GM12891 (cell line): ENCODE data around the gene PABPN1L.

Experiments
- DNase-seq: peaks from one replicate; pipeline ENCODE4 v3.0.0; 2011; ENCODE audit warnings: low spot score; ENCODE audit not compliant: insufficient read length
- FAIRE-seq: peaks from 2 replicates; lab custom pipeline; 2011; peaks lifted over from hg19 to GRCh38; lab: Jason Lieb, UNC
- PAX5 ChIP-seq: IDR thresholded peaks from 2 replicates; pipeline ENCODE4 v1.6.1; 2011; ENCODE audit warnings: low read length, moderate library complexity, mild to moderate bottlenecking; ENCODE audit not compliant: insufficient read depth, severe bottlenecking
- POLR2A ChIP-seq: IDR thresholded peaks from 2 replicates; pipeline ENCODE4 v1.6.1; 2011; ENCODE audit warnings: low read depth, low read length, control low read depth
- POLR2AphosphoS5 ChIP-seq: IDR thresholded peaks from 2 replicates; pipeline ENCODE4 v1.6.1; 2011; ENCODE audit warnings: low read depth, low read length, control low read depth
- POU2F2 ChIP-seq: IDR thresholded peaks from 2 replicates; pipeline ENCODE4 v1.6.1; 2011; ENCODE audit warnings: low read depth, mild to moderate bottlenecking, control low read depth, low read length, moderate library complexity
- SPI1 ChIP-seq: IDR thresholded peaks from 2 replicates; pipeline ENCODE4 v1.6.1; 2011; ENCODE audit warnings: low read depth, low read length, control low read depth
- TAF1 ChIP-seq: IDR thresholded peaks from 2 replicates; pipeline ENCODE4 v1.6.1; 2011; ENCODE audit warnings: low read depth, low read length, control low read depth

Gene PABPN1L

GRCh38 chr16:88822281-88823040, 44.0 kb downstream of the PABPN1L start:
- DNase-seq = no peak
- TF ChIP-seq POLR2A = no peak
- no peak for TF ChIP-seq PAX5
- TF ChIP-seq TAF1 = no peak
- no peak for TF ChIP-seq POU2F2
- no peak for TF ChIP-seq POLR2AphosphoS5
- no peak for TF ChIP-seq SPI1
- FAIRE-seq = no peak

GRCh38 chr16:88821168-88821850, 45.2 kb downstream of the PABPN1L start:
- FAIRE-seq = no peak
- TF ChIP-seq SPI1 = no peak
- no peak for TF ChIP-seq TAF1
- TF ChIP-seq POU2F2 = no peak
- TF ChIP-seq PAX5 = no peak
- no peak for TF ChIP-seq POLR2A
- no peak for TF ChIP-seq POLR2AphosphoS5
- no peak for DNase-seq

GRCh38 chr16:88820385-88821025, 46.0 kb downstream of the PABPN1L start:
- FAIRE-seq = no peak
- no peak for DNase-seq
- TF ChIP-seq SPI1 (no peak), TAF1 (no peak), PAX5 (no peak), POU2F2 (no peak), POLR2A (no peak), POLR2AphosphoS5 (no peak)

GRCh38 chr16:88819126-88819525, 47.3 kb downstream of the PABPN1L start:
- DNase-seq = no peak
- TF ChIP-seq PAX5 (no peak), POLR2AphosphoS5 (no peak), TAF1 (no peak), POLR2A (no peak), SPI1 (no peak), POU2F2 (no peak)
- FAIRE-seq = no peak

- DNase-seq (no peak), FAIRE-seq (no peak)
- TF ChIP-seq SPI1 (no peak), POLR2AphosphoS5 (no peak), PAX5 (no peak), POU2F2 (no peak), POLR2A (no peak), TAF1 (no peak)
These were observed 47.9 kb downstream of the PABPN1L start for GRCh38 chr16:88818575-88818874.

GRCh38 chr16:88817785-88818574, 48.5 kb downstream of the PABPN1L start:
- DNase-seq (no peak), FAIRE-seq (no peak)
- TF ChIP-seq POU2F2 = no peak
- no peak for TF ChIP-seq POLR2AphosphoS5
- no peak for TF ChIP-seq PAX5
- no peak for TF ChIP-seq TAF1
- no peak for TF ChIP-seq SPI1
- TF ChIP-seq POLR2A = no peak

- no peak for TF ChIP-seq SPI1
- no peak for TF ChIP-seq POLR2AphosphoS5
- no peak for TF ChIP-seq POU2F2
- TF ChIP-seq PAX5 = no peak
- TF ChIP-seq POLR2A = no peak
- TF ChIP-seq TAF1 = no peak
- FAIRE-seq = no peak
- DNase-seq = no peak
These were observed 49.5 kb downstream of the PABPN1L start for GRCh38 chr16:88816736-88817535.

- peak; percentile 64 for DNase-seq
These were observed 50.4 kb downstream of the PABPN1L start for GRCh38 chr16:88815901-88816589.

More at GRCh38 chr16:88815901-88816589, 50.4 kb downstream of the PABPN1L start:
- TF ChIP-seq TAF1 = no peak
- no peak for TF ChIP-seq PAX5
- TF ChIP-seq SPI1 = no peak
- TF ChIP-seq POLR2A = no peak
- TF ChIP-seq POLR2AphosphoS5 = no peak
- no peak for TF ChIP-seq POU2F2
- peak; percentile 95 for FAIRE-seq
